NCI-H1048 (cell line): Measurements from ENCODE around the gene TRPC6.
"Not testable (repeated sequence)": the region's sequence is repeated elsewhere in the genome, so short reads cannot be mapped to it uniquely, and the experiment has no call there.

Experiments
- DNase-seq: peaks from one replicate; lab custom pipeline; 2025; lab: John Stamatoyannopoulos, UW

The TRPC6 gene

DNA sequence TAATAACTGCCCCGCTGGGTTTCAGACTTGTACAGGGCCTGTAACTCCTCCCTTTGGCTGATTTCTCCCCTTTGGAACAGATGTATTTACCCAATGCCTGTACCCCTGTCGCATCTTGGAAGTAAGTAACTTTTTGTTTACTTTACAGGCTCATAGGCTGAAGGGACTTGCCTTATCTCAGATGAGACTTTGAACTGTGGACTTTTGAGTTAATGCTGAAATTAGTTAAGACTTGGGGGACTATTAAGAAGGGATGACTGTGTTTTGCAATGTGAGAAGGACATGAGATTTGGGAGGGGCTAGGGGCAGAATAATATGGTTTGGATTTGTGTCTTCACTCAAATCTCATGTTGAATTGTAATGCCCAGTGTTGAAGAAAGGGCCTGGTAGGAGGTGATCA lies 62.0 kb downstream of the TRPC6 start:
- DNase-seq = no peak

DNA sequence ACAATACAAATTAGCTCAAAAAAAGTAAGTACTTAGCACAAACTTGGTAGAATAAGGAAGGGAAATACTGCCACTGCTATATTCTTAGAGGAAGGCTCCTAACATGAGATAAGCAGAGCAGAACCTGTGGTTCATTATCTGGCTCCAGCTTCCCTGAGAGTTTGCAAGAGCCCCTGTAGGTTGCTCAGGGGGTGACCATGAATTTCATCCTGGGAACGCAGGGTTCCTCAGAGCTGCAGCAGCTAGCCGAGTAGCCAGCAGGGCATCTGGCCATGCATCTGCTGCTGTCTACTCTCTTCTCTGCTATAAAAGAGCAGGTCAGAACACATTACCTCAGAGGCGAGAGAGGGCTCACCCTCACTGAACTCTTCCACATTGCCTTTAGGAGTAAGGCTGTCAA lies 67.3 kb downstream of the TRPC6 start:
- no peak for DNase-seq

- no peak for DNase-seq
Observed at GRCh38 chr11:101511065-101511464, 72.7 kb downstream of the TRPC6 start.

GRCh38 chr11:101510591-101510990 lies 73.2 kb downstream of the TRPC6 start:
- DNase-seq = peak; percentile 74

DNA sequence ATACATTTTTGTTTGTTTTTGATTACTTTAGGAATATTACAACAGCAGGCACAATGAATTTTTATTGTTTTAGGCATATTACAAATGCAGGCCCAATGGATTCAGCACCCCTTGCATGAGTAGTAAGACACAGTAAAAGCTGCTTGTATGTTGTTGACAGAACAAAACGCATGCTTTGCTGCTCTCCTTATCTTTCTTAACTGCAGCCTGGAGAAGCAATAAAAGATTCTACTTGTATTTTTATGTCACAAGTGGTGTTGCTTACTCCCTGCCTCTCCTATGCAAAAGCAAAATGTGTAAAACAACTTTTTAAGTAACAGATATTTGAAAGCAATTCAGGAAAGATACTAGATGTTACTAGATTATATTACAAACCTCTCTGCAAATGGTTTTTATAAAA lies 73.9 kb downstream of the TRPC6 start:
- no peak for DNase-seq

DNA sequence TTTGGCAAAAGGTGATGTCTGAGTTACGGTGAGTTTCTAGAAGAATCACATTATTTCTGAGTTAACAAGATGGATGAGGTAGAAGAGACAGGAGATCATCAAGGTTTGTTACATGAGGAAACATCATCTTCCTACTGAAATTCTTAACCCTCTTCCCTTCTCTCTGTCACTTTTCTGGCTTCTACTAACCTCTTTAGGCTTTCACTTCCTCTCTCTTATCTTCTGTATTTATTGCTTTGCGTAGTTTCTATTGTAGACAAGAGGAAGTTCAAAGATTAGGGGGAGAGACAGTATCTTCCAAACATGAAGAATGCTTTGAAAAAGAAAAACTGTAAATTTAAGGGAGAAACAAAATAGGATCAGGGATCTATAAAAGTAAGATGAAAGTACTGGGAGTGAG lies 75.4 kb downstream of the TRPC6 start:
- DNase-seq = no peak

GRCh38 chr11:101498891-101499290 lies 84.9 kb downstream of the TRPC6 start:
- no peak for DNase-seq

DNA sequence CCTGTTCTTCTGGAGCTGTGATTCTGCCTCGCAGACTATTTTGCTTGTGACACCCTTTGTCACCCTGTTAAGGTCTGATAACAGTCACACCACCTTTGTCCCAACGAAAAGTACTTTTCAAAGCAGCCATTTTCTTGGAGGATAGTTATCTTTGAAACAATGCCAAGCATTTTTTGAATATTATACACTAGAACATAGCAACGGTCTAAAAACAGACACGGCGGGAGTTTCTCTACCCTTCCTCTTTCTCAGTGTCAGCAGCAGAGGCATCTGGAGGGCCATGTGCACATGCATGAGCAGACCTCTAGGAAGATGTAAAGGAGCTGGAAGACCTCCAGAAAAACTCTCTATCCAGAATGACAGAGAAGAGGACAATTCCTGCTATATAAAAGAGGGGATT lies 86.5 kb downstream of the TRPC6 start:
- DNase-seq = no peak

DNA sequence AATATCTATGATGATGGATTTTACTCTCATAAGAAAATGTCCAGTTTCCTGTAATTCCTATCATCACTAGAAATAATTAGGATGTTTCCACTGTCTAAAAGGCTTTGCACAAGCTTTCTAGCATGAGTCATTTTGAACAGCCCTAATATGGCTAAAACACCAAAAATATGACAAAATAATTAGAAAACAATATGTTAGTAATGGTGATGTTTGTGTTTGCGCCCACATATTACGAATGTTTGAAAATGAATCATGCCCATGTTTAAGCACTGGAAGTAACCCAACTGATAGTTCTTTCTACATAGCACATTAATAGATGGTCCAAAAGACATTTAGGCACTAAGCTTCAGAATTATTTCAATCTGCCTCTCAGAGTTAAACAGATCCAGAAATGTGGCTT lies 96.0 kb downstream of the TRPC6 start:
- DNase-seq = no peak

GRCh38 chr11:101482556-101483124 lies 101.2 kb downstream of the TRPC6 start:
- no peak for DNase-seq

- no peak for DNase-seq
Observed at GRCh38 chr11:101478587-101479369, 105.0 kb downstream of the TRPC6 start.

DNA sequence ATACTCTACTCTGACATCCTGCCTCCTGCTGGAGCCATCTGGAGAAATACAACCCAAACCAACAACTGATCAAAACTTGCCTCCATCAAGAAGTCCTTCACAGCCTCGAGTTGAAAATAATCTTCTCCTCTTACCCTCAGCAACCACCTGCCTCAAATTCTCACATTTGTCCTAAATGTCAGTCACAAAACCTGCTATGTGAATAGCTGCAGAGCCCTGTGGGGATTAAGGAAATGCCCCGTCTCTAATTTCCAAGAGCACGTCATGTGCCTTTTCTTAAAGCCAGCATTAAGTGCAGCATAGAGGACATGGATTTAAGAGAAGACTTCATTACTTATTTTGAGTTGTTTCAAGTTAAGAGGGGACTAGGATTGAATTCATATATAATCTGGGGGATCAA lies 105.9 kb downstream of the TRPC6 start:
- no peak for DNase-seq

GRCh38 chr11:101476191-101476590 lies 107.6 kb downstream of the TRPC6 start:
- DNase-seq = no peak

GRCh38 chr11:101475699-101476098 lies 108.1 kb downstream of the TRPC6 start:
- no peak for DNase-seq

GRCh38 chr11:101474666-101475065 lies 109.1 kb downstream of the TRPC6 start:
- DNase-seq = no peak

GRCh38 chr11:101470881-101471520 lies 112.8 kb downstream of the TRPC6 start:
- no peak for DNase-seq

- DNase-seq = no peak
Observed at GRCh38 chr11:101470419-101470818, 113.4 kb downstream of the TRPC6 start.

DNA sequence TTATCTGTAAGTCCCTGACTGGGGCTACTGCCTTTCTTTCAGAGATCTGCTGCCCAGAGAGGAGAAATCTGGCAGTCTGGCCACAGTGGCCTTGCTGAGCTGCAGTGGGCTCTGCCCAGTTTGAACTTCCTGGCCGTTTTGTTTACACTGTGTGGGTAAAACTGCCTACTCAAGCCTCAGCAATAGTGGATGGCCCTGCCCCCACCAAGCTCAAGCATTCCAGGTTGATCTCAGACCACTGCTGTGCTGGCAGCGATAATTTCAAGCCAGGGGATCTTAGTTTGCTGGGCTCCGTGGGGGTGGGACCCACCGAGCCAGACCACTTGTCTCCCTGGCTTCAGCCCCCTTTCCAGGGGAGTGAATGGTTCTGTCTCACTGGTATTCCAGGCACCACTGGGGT lies 117.5 kb downstream of the TRPC6 start:
- no peak for DNase-seq

DNA sequence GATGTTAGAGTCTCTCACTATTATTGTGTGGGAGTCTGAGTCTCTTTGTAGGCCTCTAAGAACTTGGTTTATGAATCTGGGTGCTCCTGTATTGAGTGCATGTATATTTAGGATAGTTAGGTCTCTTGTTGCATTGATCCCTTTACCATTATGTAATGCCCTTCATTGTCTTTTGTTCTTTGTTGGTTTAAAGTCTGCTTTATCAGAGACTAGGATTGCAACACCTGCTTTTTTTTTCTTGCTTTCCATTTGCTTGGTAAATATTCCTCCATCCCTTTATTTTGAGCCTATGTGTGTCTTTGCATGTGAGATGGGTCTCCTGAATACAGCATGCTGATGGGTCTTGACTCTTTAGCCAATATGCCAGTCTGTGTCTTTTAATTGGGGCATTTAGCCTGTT lies 119.4 kb downstream of the TRPC6 start:
- DNase-seq = not testable (repeated sequence)

- no peak for DNase-seq
Observed at GRCh38 chr11:101459020-101459419, 124.8 kb downstream of the TRPC6 start.

DNA sequence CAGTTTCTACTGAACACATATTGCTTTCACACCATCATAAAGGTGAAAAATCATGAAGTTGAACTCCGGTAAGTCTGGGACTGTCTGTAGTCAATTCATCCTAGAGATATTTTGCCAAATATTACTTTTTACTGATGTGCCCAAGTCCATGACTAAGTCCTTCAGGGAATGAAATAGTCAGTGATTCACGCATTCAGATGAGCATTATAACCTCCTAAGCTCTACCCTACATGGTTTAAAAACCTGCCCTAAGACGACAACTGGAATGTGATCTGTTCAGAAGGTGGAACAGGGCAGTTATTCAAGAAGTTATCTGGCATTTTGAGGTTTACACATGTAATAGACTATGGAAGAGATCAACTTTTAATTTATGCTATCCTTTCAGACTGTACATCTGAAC lies 125.6 kb downstream of the TRPC6 start:
- no peak for DNase-seq

DNA sequence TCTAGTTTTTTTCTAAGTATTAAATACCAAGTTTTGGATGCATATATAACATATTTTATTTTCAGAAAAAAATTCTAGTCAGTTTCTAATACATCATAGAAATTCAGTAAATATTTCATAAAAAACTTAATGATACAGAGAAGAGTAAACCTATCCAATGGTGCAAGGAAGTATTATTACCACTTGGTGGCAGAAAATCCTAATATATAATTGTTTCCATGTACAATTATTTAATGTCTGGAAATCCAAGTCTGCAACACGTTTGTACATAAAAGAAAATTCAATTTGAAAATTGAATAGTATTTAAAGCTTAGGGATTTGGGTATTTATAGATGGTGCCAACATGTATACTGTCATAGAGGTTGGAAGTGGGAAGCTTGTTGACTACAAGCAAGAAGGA lies 127.0 kb downstream of the TRPC6 start:
- DNase-seq = no peak

- DNase-seq = no peak
Observed at GRCh38 chr11:101453682-101454081, 130.1 kb downstream of the TRPC6 start.
